AG04449 (cell line): Measurements from ENCODE around the gene PON3.

Source experiments
- CTCF ChIA-PET: fragments of 350-600 bp; formaldehyde crosslinking; extraction: SDS; loops from one replicate; lab custom pipeline; 2021; ENCODE audit warnings: antibody characterized with exemption; lab: Yijun Ruan, JAX
- POLR2A ChIA-PET: fragments of 400-600, 350-600 bp; formaldehyde crosslinking; extraction: SDS; loops from one replicate; lab custom pipeline; 2020; ENCODE audit warnings: antibody characterized with exemption, inconsistent platforms; lab: Yijun Ruan, JAX
- DNase-seq: peaks from one replicate; pipeline ENCODE4 v3.0.0-alpha.2; 2010; ENCODE audit warnings: low read depth, low spot score
- H3K4me3 ChIP-seq: 2 replicates; pipeline ENCODE4 v1.5.1; 2011; ENCODE audit warnings: low read depth, mild to moderate bottlenecking, control low read depth, low read length
- TF ChIP-seq, protein P1 (sequence below): IDR thresholded peaks from one replicate; pipeline ENCODE4 v1.5.1; 2011; ENCODE audit warnings: mild to moderate bottlenecking, moderate library complexity, low read length, control low read depth, inconsistent platforms; ENCODE audit not compliant: insufficient read depth; ENCODE audit errors: missing control alignments

The PON3 gene

DNA sequence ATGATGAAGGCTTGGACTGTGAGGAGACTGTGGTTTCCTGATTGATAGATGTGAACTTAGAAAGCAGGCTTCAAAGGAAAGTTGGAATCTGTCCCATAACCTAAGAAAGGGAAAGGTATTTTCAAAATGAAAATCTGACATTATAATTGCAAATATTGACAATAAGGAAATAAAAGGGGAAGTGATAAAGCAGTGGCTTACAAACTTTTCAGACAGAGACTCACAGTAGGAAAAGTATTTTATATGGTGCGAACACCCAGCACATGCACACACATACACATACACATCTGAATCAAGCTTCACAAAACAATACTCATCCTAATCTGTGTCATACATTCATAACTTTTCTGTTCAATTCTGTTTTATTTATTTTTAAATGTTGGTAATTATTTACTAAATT, 76.6 kb downstream of the PON3 start:
- POLR2A ChIA-PET, result no interaction called here
- TF ChIP-seq, protein P1, sequence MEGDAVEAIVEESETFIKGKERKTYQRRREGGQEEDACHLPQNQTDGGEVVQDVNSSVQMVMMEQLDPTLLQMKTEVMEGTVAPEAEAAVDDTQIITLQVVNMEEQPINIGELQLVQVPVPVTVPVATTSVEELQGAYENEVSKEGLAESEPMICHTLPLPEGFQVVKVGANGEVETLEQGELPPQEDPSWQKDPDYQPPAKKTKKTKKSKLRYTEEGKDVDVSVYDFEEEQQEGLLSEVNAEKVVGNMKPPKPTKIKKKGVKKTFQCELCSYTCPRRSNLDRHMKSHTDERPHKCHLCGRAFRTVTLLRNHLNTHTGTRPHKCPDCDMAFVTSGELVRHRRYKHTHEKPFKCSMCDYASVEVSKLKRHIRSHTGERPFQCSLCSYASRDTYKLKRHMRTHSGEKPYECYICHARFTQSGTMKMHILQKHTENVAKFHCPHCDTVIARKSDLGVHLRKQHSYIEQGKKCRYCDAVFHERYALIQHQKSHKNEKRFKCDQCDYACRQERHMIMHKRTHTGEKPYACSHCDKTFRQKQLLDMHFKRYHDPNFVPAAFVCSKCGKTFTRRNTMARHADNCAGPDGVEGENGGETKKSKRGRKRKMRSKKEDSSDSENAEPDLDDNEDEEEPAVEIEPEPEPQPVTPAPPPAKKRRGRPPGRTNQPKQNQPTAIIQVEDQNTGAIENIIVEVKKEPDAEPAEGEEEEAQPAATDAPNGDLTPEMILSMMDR, result no peak
- no peak for DNase-seq
- no peak overlapping the region for H3K4me3 ChIP-seq
- CTCF ChIA-PET, result interaction anchor here (0.5 kb wide), 1 partner anchor 192 kb away, joined by 3 read pairs; no protein-coding TSS in a partner anchor

DNA sequence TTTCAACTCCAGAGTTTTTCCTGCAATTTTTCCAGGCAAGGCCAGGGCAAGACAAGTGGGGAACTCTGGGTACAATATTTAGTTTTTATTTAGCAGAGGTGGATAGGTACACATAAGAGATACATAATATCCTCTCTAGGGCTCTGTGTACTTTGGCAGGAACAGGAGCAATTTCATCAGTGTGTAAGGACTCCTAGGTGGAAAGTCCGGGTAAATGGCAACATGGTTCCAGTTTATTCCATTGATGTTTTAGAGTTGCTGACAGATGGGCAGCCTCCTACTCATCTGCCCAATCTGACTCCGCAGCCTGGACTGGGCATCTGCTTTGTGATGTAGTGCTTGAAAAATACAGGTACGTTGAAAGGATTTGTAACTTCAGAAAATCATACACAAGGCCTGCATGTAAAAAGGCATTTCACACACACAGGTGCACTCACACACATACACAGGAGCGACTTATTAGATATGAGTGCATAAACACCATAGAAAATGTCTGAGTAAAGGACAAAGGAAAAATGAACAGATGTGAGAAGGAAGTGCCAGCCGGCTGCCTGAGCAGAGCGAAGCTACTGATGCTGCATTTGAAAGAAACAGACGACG, 77.6 kb downstream of the PON3 start:
- TF ChIP-seq, protein P1, result no peak
- POLR2A ChIA-PET, result no interaction called here
- DNase-seq, result no peak
- CTCF ChIA-PET, result no interaction called here
- H3K4me3 ChIP-seq, result no peak overlapping the region

DNA sequence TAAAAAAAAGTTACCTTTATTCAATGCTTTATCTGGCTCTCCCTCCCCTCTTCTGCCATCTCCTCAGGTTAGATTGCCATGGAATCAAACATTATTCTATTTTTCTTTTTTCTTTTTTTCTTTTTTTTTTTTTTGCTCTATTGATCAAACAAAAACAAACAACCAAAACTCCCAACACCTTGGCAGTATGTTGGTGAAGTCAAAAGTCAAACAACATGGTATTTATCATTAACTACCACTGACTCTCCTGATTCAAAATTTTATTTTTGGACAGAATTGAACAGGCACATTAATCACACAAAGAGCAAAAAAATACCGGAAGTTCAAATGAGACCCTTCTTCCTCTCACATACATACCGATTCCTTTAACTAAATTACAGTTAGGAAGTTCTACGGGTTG, 78.2 kb downstream of the PON3 start:
- CTCF ChIA-PET, result no interaction called here
- POLR2A ChIA-PET, result no interaction called here
- H3K4me3 ChIP-seq, result no peak overlapping the region
- TF ChIP-seq, protein P1, result no peak
- no peak for DNase-seq

DNA sequence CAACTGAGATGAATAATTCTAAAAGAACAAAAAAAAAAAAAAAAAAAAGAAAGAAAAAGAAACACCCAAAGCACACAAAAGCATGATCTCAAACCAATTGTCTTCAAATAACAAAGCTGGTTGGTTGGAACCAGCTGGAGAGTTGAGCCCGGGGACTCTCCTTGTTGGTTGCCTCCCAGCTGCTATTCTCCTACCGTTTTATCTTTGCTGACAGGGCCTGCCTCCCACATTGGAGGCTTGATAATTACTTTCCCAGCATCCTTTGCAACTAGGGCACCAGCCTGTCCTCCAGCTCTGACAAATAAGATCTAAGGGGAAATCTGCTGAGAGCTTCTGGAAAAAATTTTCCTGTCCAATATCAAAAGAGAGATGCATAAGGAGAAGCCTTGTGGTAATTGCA, 78.6 kb downstream of the PON3 start:
- ChIA-PET POLR2A (no interaction called here), CTCF (no interaction called here)
- DNase-seq, result no peak
- H3K4me3 ChIP-seq, result no peak overlapping the region
- TF ChIP-seq, protein P1, result no peak

DNA sequence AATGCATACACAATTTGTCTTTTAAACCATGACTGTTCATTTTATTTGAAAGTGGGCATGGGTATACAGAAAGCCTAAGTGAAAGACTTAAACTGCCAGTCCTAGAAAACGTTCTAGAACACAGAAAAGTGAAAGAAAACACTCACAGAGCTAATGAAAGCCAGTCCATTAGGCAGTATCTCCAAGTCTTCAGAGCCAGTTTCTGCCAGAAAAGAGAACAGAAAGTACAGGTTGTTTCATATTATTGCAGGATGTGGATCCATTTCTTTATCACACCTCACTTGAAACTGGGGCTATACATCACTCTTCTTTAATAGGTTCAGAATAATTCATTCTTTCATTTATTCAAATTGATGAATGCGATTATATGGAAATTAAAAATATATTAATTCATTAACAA, 79.6 kb downstream of the PON3 start:
- POLR2A ChIA-PET, result no interaction called here
- no peak overlapping the region for H3K4me3 ChIP-seq
- TF ChIP-seq, protein P1, result no peak
- CTCF ChIA-PET, result no interaction called here
- no peak for DNase-seq

DNA sequence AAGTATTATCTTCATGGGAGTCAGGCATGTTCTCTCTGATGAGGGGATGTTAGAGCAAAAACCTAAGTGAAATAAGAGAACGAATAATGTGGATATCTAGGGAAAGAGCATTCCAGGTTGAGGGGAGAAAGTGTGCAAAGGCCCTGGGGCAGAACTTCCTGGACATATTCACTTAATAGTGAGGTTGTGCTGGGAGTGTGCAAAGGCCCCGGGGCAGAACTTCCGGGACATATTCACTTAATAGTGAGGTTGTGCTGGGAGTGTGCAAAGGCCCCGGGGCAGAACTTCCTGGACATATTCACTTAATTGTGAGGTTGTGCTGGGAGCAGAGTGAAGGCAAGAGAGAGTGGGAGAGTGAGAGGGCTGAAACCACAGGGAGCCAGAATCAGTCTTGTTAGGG, 83.6 kb downstream of the PON3 start:
- POLR2A ChIA-PET, result no interaction called here
- CTCF ChIA-PET, result no interaction called here
- no peak for DNase-seq
- H3K4me3 ChIP-seq, result no peak overlapping the region
- TF ChIP-seq, protein P1, result no peak
